Measurements from ENCODE around the gene PSENEN. TPM values are rescaled to one million over a fixed set of nuclear protein-coding genes. Genes with fewer than 3 reads are reported as not detected.

PSENEN gene
- total RNA-seq: 12.4 and 17.2 TPM in 2 replicates

GRCh38 chr19:35745328-35746086 is at the start of gene PSENEN, which contains the start of gene U2AF1L4:
Gene PSENEN, plus strand, starts transcription at chr19:35745651. Its CDS starts 280 bp downstream, at chr19:35745931.
Gene U2AF1L4, minus strand, starts transcription at chr19:35745418. Its CDS starts 27 bp downstream, at chr19:35745391.

GRCh38 chr19:35704218-35704617 is 41.2 kb upstream of the PSENEN start, which contains the start of gene ZBTB32:
Gene ZBTB32, plus strand, starts transcription at chr19:35704558. Its CDS starts 10,069 bp downstream, at chr19:35714627.

GRCh38 chr19:35717665-35718344 is 27.6 kb upstream of the PSENEN start, which contains the start of gene KMT2B:
Gene KMT2B, plus strand, starts transcription at chr19:35718003. Its CDS starts 16 bp downstream, at chr19:35718019.

GRCh38 chr19:35742121-35742724 is 3.2 kb upstream of the PSENEN start, which contains the start of gene IGFLR1:
Gene IGFLR1, minus strand, starts transcription at chr19:35742452. Its CDS starts 1,272 bp downstream, at chr19:35741180.

GRCh38 chr19:35748106-35749020 is 2.9 kb downstream of the PSENEN start, which contains the start of gene LIN37:
Gene LIN37, plus strand, starts transcription at chr19:35748576. Its CDS starts 149 bp downstream, at chr19:35748725.

GRCh38 chr19:35756377-35757230 is 11.2 kb downstream of the PSENEN start, which contains the start of gene HSPB6:
Gene HSPB6, minus strand, starts transcription at chr19:35757029. Its CDS starts 21 bp downstream, at chr19:35757008.

GRCh38 chr19:35757749-35758608 is 12.5 kb downstream of the PSENEN start, which contains the start of gene PROSER3:
Gene PROSER3, plus strand, starts transcription at chr19:35758176. Its CDS starts 40 bp downstream, at chr19:35758216.

GRCh38 chr19:35775298-35776101 is 30.0 kb downstream of the PSENEN start, which contains the start of gene ARHGAP33:
Gene ARHGAP33, plus strand, starts transcription at chr19:35775564. Its CDS starts 95 bp downstream, at chr19:35775659.

Other genes with a start within 250 kb of the PSENEN start
- 2.1 and 3.6 TPM in 2 replicates for gene DMKN, start 232.0 kb upstream of the PSENEN start, total RNA-seq
- 4.5 and 6.7 TPM in 2 replicates for gene SBSN, start 217.3 kb upstream of the PSENEN start, total RNA-seq
- gene GAPDHS, start 212.2 kb upstream of the PSENEN start, total RNA-seq: not detected in 2 replicates
- gene TMEM147, start 200.0 kb upstream of the PSENEN start, total RNA-seq: 73.0 and 101 TPM in 2 replicates
- gene ATP4A, start 182.0 kb upstream of the PSENEN start, total RNA-seq: not detected in 2 replicates
- gene PMIS2, start 159.5 kb upstream of the PSENEN start, total RNA-seq: not detected in 2 replicates
- gene HAUS5, start 132.9 kb upstream of the PSENEN start, total RNA-seq: 5.6 and 7.4 TPM in 2 replicates
- gene RBM42, start 116.6 kb upstream of the PSENEN start, total RNA-seq: 33.4 and 35.7 TPM in 2 replicates
- 0.13 TPM in 1 of 2 replicates, not detected in the other for gene ETV2, start 103.9 kb upstream of the PSENEN start, total RNA-seq
- gene COX6B1, start 97.3 kb upstream of the PSENEN start, total RNA-seq: 188 and 222 TPM in 2 replicates
- 0.10 and 0.13 TPM in 2 replicates for gene UPK1A, start 79.1 kb upstream of the PSENEN start, total RNA-seq
- not detected in 2 replicates for gene ZBTB32, start 41.1 kb upstream of the PSENEN start, total RNA-seq
- gene KMT2B, start 27.6 kb upstream of the PSENEN start, total RNA-seq: 10.3 and 15.1 TPM in 2 replicates
- gene IGFLR1, start 3.2 kb upstream of the PSENEN start, total RNA-seq: 0.73 and 0.85 TPM in 2 replicates
- gene U2AF1L4, start 233 bp upstream of the PSENEN start, total RNA-seq: 6.1 and 8.9 TPM in 2 replicates
- 9.0 and 10.0 TPM in 2 replicates for gene LIN37, start 2.9 kb downstream of the PSENEN start, total RNA-seq
- 106 and 161 TPM in 2 replicates for gene HSPB6, start 11.4 kb downstream of the PSENEN start, total RNA-seq
- 5.4 and 6.3 TPM in 2 replicates for gene PROSER3, start 12.5 kb downstream of the PSENEN start, total RNA-seq
- gene ARHGAP33, start 29.9 kb downstream of the PSENEN start, total RNA-seq: 3.1 and 5.5 TPM in 2 replicates
- not detected in 2 replicates for gene PRODH2, start 67.2 kb downstream of the PSENEN start, total RNA-seq
- gene NPHS1, start 106.9 kb downstream of the PSENEN start, total RNA-seq: not detected in 2 replicates
- not detected in 2 replicates for gene KIRREL2, start 111.3 kb downstream of the PSENEN start, total RNA-seq
- 23.2 and 28.9 TPM in 2 replicates for gene APLP1, start 122.9 kb downstream of the PSENEN start, total RNA-seq
- gene NFKBID, start 154.9 kb downstream of the PSENEN start, total RNA-seq: 2.5 and 5.2 TPM in 2 replicates
- 0.46 and 1.2 TPM in 2 replicates for gene HCST, start 156.9 kb downstream of the PSENEN start, total RNA-seq
- gene TYROBP, start 162.6 kb downstream of the PSENEN start, total RNA-seq: not detected in 2 replicates
- 5.1 and 7.1 TPM in 2 replicates for gene LRFN3, start 190.7 kb downstream of the PSENEN start, total RNA-seq
- gene SDHAF1, start 249.5 kb downstream of the PSENEN start, total RNA-seq: 7.7 and 8.0 TPM in 2 replicates

Measured in smooth muscle cell of the pulmonary artery (primary cell).